Measurements from ENCODE around the gene SLC66A2.

SLC66A2 gene

DNA sequence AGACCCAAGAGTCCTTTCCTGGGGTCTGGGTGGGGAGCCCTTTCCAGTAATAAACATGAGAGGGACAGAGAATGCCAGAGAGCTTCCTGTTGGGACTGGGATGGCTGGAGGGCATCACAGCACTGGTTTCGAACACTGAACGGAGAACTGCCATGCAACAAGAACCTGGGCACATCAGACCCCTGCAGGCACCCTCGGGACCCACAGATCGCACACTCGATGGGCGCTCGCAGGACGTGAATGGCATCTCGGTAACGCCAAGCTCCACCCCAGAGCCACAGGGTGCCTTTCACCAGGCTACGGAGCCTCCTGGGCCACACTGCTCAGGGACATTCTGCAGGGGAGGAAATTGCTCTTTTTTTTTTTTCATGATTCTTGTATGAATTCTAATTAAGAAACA lies 25.1 kb downstream of the SLC66A2 start:
- Histone ChIP-seq H3F3A (ENCODE audit: insufficient read depth, low read length) (no peaks in the 10 kb centered on the region), H3K9me2 (replicated peaks; ENCODE audit: insufficient read depth, low read length) (no peaks in the 10 kb centered on the region), H4K20me1 (ENCODE audit: insufficient read depth, low read length) (no peaks in the 10 kb centered on the region), H3K4me1 (ENCODE audit: low read length) (no peaks in the 10 kb centered on the region), H2AFZ (ENCODE audit: low read length) (no peak overlapping the region), H3K27me3 (replicated peaks; ENCODE audit: insufficient read depth, low read length) (no peaks in the 10 kb centered on the region), H3K27ac (ENCODE audit: low read length) (no peak overlapping the region), H3K4me3 (ENCODE audit: low read length) (no peak overlapping the region), H3K79me2 (ENCODE audit: low read length) (peaks cover 7% of the 10 kb centered on the region), H3K4me2 (ENCODE audit: low read depth, low read length) (no peak overlapping the region), H3K9me3 (replicated peaks; ENCODE audit: insufficient read depth, low read length) (0 out of 2 replicates have a peak, but pooled peaks cover 3% of the 10 kb centered on the region), H3K36me3 (replicated peaks; ENCODE audit: insufficient read depth, low read length) (0 out of 2 replicates have a peak, but pooled peaks cover 7% of the 10 kb centered on the region), H3K9ac (ENCODE audit: low read length) (no peak overlapping the region)
- TF ChIP-seq, protein P1, sequence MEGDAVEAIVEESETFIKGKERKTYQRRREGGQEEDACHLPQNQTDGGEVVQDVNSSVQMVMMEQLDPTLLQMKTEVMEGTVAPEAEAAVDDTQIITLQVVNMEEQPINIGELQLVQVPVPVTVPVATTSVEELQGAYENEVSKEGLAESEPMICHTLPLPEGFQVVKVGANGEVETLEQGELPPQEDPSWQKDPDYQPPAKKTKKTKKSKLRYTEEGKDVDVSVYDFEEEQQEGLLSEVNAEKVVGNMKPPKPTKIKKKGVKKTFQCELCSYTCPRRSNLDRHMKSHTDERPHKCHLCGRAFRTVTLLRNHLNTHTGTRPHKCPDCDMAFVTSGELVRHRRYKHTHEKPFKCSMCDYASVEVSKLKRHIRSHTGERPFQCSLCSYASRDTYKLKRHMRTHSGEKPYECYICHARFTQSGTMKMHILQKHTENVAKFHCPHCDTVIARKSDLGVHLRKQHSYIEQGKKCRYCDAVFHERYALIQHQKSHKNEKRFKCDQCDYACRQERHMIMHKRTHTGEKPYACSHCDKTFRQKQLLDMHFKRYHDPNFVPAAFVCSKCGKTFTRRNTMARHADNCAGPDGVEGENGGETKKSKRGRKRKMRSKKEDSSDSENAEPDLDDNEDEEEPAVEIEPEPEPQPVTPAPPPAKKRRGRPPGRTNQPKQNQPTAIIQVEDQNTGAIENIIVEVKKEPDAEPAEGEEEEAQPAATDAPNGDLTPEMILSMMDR (IDR thresholded peaks at IDR 0.05; ENCODE audit: low read length) = no peak
- no peak for TF ChIP-seq EZH2 (optimal IDR thresholded peaks at IDR 0.05; ENCODE audit: low read depth, low read length)
- TF ChIP-seq EZH2phosphoT487 (IDR thresholded peaks at IDR 0.05; ENCODE audit: low read length) = no peak
- no peak for DNase-seq

DNA sequence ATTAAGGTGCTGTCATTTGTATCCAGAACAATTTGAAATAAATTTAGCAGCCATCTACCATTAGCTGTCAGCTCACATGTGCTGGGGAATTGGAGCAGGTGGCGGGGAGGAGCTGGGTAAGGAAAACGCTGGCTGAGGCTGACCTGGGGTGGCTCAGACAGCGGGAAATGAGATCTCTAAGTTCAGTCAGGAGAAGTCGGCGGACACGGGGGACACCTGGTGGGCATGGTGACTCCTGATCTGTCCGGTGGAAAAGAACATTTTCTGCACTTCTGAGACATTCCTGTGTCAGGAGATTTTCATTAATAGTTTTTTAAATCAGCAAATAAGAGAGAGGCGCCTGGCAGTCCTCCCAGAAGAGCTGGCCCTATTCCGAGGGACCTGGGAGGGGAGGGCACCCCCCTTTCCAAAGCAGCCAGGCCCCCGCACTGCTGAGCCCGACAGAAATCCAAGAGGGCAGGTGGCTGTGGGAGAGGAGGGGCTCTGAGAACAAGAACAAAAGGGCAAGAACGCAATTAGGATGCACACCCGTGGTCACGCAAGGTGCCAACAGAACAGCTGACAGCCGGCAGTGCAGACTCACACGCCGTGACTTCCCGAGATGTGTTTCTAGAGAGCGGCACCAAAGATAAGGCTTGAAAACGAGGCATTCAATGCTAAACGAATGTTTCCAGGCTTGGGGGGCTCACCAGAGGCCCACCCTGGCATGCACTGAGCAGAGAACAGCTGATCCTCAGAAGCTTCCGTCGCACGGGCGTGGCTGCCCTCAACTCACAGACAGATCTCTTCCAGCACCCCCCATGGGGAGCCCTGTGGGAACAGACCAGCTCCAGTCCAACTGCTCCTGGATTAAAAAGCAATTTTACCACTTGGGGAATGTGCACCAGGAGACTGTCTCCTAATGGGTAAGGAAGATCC lies 26.4 kb downstream of the SLC66A2 start:
- TF ChIP-seq EZH2 (optimal IDR thresholded peaks at IDR 0.05; ENCODE audit: low read depth, low read length) (no peak), EZH2phosphoT487 (IDR thresholded peaks at IDR 0.05; ENCODE audit: low read length) (no peak)
- TF ChIP-seq, protein P1 (IDR thresholded peaks at IDR 0.05; ENCODE audit: low read length) = no peak
- Histone ChIP-seq H3K36me3 (replicated peaks; ENCODE audit: insufficient read depth, low read length) (0 out of 2 replicates have a peak, but pooled peaks cover 7% of the 10 kb centered on the region), H3K9me3 (replicated peaks; ENCODE audit: insufficient read depth, low read length) (0 out of 2 replicates have a peak, but pooled peaks cover 3% of the 10 kb centered on the region), H2AFZ (ENCODE audit: low read length) (no peak overlapping the region), H3K9ac (ENCODE audit: low read length) (no peak overlapping the region), H3K79me2 (ENCODE audit: low read length) (peaks cover 7% of the 10 kb centered on the region), H3K4me2 (ENCODE audit: low read depth, low read length) (no peak overlapping the region), H3K4me1 (ENCODE audit: low read length) (no peaks in the 10 kb centered on the region), H4K20me1 (ENCODE audit: insufficient read depth, low read length) (no peaks in the 10 kb centered on the region), H3F3A (ENCODE audit: insufficient read depth, low read length) (no peaks in the 10 kb centered on the region), H3K9me2 (replicated peaks; ENCODE audit: insufficient read depth, low read length) (no peaks in the 10 kb centered on the region), H3K4me3 (ENCODE audit: low read length) (no peak overlapping the region), H3K27me3 (replicated peaks; ENCODE audit: insufficient read depth, low read length) (no peaks in the 10 kb centered on the region), H3K27ac (ENCODE audit: low read length) (no peak overlapping the region)
- no peak for DNase-seq

DNA sequence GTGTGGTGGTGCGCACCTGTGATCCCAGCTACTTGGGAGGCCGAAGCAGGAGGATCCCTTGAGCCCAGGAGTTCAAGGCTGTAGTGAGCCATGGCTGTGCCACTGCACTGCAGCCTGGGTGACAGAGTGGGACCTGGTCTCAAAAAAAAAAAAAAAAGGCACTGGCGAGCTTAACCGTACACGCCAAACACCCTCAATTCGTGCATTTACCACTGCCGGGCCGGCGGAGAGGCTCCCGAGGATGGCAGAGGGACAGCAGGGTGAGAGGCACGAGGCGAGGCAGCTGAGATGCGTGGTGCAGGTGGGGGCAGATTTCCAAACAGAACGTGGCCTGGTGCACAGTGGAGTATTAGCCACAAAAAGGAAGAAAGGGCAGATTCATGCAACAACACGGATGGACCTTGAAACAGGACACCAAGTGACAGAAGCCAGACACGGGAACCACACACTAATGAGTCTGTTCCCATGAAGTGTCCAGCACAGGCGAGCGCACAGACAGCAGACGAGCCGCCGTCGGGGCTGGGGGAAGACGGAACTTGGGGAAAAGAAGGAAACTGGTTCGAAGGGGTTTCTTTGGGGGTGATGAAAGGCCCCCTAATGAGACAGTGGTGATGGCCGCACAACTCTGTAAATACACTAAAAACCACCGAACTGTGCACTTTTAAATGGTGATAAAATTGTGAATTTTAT lies 27.4 kb downstream of the SLC66A2 start:
- H3K9me3 ChIP-seq (replicated peaks; ENCODE audit: insufficient read depth, low read length) = 0 out of 2 replicates have a peak, but pooled peaks cover under 1% of the 10 kb centered on the region
- H2AFZ ChIP-seq (ENCODE audit: low read length) = no peak overlapping the region
- H3K9ac ChIP-seq (ENCODE audit: low read length) = no peak overlapping the region
- H3K36me3 ChIP-seq (replicated peaks; ENCODE audit: insufficient read depth, low read length) = 0 out of 2 replicates have a peak, but pooled peaks cover 6% of the 10 kb centered on the region
- no peak for DNase-seq
- no peaks in the 10 kb centered on the region for H3K27me3 ChIP-seq (replicated peaks; ENCODE audit: insufficient read depth, low read length)
- H3K79me2 ChIP-seq (ENCODE audit: low read length) = peaks cover 4% of the 10 kb centered on the region
- H4K20me1 ChIP-seq (ENCODE audit: insufficient read depth, low read length) = no peaks in the 10 kb centered on the region
- H3K9me2 ChIP-seq (replicated peaks; ENCODE audit: insufficient read depth, low read length) = no peaks in the 10 kb centered on the region
- TF ChIP-seq EZH2phosphoT487 (IDR thresholded peaks at IDR 0.05; ENCODE audit: low read length) = no peak
- no peak for TF ChIP-seq EZH2 (optimal IDR thresholded peaks at IDR 0.05; ENCODE audit: low read depth, low read length)
- TF ChIP-seq, protein P1 (IDR thresholded peaks at IDR 0.05; ENCODE audit: low read length) = no peak
- no peaks in the 10 kb centered on the region for H3K4me1 ChIP-seq (ENCODE audit: low read length)
- H3K4me2 ChIP-seq (ENCODE audit: low read depth, low read length) = no peak overlapping the region
- no peak overlapping the region for H3K27ac ChIP-seq (ENCODE audit: low read length)
- no peaks in the 10 kb centered on the region for H3F3A ChIP-seq (ENCODE audit: insufficient read depth, low read length)
- no peak overlapping the region for H3K4me3 ChIP-seq (ENCODE audit: low read length)

Measured in MM.1S (cell line).